ENCODE data around the gene PLCB1. TPM values are rescaled to one million over a fixed set of nuclear protein-coding genes. Genes with fewer than 3 reads are reported as not detected.

PLCB1 gene
- total RNA-seq, 4 donors from 2014 or later, result 7.2 to 28.1 (median 9.6) TPM

DNA sequence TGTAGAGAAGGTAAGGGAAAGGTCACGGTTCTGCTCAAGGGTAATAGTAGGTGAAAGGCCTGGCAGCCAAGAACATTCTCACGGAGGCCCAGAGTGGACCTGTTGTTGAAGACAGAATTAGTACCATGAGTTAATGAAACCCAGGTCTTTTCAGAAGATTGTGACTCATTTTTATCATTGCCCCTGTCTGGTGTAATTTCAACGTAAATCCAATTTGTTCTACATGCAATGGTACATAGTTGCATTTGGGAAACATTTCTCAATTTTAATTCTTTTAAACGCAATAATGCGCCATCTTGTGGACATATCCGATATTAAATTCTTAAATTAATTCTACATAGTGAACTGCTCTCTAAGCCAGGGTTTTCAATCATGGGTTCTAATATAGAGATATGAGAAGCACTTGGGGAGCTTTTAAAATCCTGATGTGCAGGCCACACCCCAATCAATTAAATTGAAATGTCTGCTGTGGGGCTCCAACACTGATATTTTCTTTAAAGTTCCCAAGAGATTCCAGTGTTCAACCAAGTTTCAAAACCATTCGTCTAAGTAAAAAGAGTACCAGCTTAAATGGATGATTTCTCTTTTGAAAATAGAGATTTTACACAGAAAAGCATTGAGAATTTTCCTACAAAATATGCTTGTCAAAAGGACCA is 257.4 kb downstream of the PLCB1 start:
- no peaks in the 10 kb centered on the region for H3K4me1 ChIP-seq
- DNase-seq, result no peak
- H3K27me3 ChIP-seq, result no peaks in the 10 kb centered on the region
- H3K9me3 ChIP-seq, result no peaks in the 10 kb centered on the region
- no peak overlapping the region for H3K4me3 ChIP-seq
- H3K36me3 ChIP-seq, result no peaks in the 10 kb centered on the region
- TF ChIP-seq POLR2A (IDR thresholded peaks at IDR 0.05) (no peak), CTCF (IDR thresholded peaks at IDR 0.05) (peak; percentile 10 to 64 (median 56))
- H3K27ac ChIP-seq, result no peak overlapping the region

DNA sequence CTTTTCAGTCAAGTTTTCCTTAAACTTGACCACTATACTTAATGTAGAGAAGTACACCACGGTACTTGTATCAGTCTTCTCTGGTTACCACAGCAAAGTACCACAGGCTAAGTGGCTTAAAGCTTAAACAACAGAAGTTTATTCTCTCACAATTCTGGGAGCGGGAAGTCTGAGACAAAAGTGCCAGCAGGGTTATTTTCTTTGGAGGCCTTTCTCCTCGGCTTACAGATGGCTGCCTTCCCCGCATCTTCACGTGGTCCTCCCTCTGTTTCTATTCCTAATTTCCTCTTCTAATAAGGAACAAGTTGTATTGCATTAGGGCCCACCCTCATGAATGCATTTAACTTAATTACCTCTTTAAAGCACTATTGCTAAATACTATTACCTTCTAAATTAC is 258.0 kb downstream of the PLCB1 start:
- Histone ChIP-seq H3K4me3 (no peak overlapping the region), H3K4me1 (no peaks in the 10 kb centered on the region), H3K36me3 (no peaks in the 10 kb centered on the region), H3K27me3 (no peaks in the 10 kb centered on the region), H3K9me3 (no peaks in the 10 kb centered on the region), H3K27ac (no peak overlapping the region)
- no peak for DNase-seq
- TF ChIP-seq CTCF (IDR thresholded peaks at IDR 0.05) (no peak), POLR2A (IDR thresholded peaks at IDR 0.05) (no peak)

DNA sequence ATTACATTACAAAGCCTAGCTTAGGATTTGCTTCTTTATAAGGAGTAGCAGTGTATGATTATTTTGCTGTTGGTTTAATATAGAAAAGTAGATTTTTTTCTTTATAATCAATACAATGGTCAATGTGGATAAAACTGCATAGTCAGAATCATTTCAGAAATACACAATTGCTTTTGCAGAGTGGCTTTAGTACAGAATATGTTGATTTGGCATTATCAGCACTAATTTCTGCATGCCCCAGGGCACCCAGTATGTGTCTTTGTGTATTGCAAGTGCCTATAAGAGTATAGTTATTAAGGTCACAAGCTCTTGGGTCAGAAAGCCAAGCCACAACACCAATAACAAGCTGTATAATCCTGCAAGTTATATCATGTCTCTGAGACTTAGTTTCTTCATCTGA is 258.4 kb downstream of the PLCB1 start:
- TF ChIP-seq CTCF (IDR thresholded peaks at IDR 0.05), result no peak
- no peak for TF ChIP-seq POLR2A (IDR thresholded peaks at IDR 0.05)
- H3K36me3 ChIP-seq, result no peaks in the 10 kb centered on the region
- no peaks in the 10 kb centered on the region for H3K27me3 ChIP-seq
- H3K9me3 ChIP-seq, result no peaks in the 10 kb centered on the region
- DNase-seq, result no peak
- no peak overlapping the region for H3K27ac ChIP-seq
- no peak overlapping the region for H3K4me3 ChIP-seq
- H3K4me1 ChIP-seq, result no peaks in the 10 kb centered on the region

- no peak for TF ChIP-seq CTCF (IDR thresholded peaks at IDR 0.05)
- no peak for TF ChIP-seq POLR2A (IDR thresholded peaks at IDR 0.05)
- Histone ChIP-seq H3K4me3 (no peak overlapping the region), H3K4me1 (no peaks in the 10 kb centered on the region), H3K27ac (no peak overlapping the region), H3K36me3 (no peaks in the 10 kb centered on the region), H3K9me3 (no peaks in the 10 kb centered on the region), H3K27me3 (no peaks in the 10 kb centered on the region)
- DNase-seq, result peak in 1 of 3 donors; percentile 50
Observed at GRCh38 chr20:8393381-8393780, 261.3 kb downstream of the PLCB1 start.

DNA sequence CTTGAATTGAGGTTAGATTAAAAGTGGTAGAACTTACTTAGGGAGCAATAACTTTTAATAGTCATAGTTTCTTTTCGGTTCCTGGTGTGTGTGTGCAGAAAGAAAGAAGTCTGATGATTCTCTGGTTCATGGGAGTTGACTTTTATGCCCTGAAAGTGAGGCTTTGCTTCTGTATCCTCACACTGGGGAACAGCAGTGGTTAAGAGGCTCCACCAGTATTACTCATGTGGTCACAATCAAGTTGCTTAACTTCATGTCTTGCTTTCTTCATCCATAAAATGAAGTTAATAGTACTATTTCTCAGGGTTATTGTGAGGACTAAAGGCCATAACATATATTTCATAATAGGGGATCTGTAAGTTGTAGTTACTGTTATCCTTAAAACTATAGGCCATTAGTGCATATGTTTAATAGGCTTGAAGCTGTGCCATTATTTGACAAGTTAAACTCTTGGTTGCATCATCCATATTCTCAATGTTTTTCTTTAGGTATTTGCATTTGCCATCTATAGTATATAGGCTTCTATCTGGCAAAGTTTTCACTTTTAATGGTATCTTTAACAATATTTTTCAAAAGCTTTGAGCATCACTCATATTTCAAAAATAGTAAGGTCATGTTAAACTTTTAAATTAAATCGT is 262.4 kb downstream of the PLCB1 start:
- TF ChIP-seq POLR2A (IDR thresholded peaks at IDR 0.05) (no peak), CTCF (IDR thresholded peaks at IDR 0.05) (no peak)
- DNase-seq, result no peak
- H3K36me3 ChIP-seq, result no peaks in the 10 kb centered on the region

More for the DNA sequence above, 262.4 kb downstream of the PLCB1 start:
- no peaks in the 10 kb centered on the region for H3K27me3 ChIP-seq
- no peaks in the 10 kb centered on the region for H3K4me1 ChIP-seq
- no peaks in the 10 kb centered on the region for H3K9me3 ChIP-seq
- H3K27ac ChIP-seq, result no peak overlapping the region
- H3K4me3 ChIP-seq, result no peak overlapping the region

All from Peyer's patch (tissue), 4 donors.